ENCODE data around the gene HSBP1L1.

GRCh38 chr18:79938196-79938595, 26.2 kb upstream of the HSBP1L1 start:
- TF ChIP-seq ZNF274 (IDR thresholded peaks at IDR 0.05; ENCODE audit: low read depth, low read length) (no peak), YY1 (IDR thresholded peaks at IDR 0.05; ENCODE audit: insufficient read depth, insufficient read length) (no peak), SUZ12 (IDR thresholded peaks at IDR 0.05; ENCODE audit: extremely low read depth, insufficient read depth, insufficient read length) (no peak)

Measured in NT2/D1 (cell line).